ENCODE results near the gene SKIC2.
"Not testable (repeated sequence)": the region's sequence is repeated elsewhere in the genome, so short reads cannot be mapped to it uniquely, and the experiment has no call there.

- TF ChIP-seq CTCF (IDR thresholded peaks at IDR 0.05; ENCODE audit: low read depth, low read length, poor library complexity, severe bottlenecking); EZH2phosphoT487 (IDR thresholded peaks at IDR 0.05; ENCODE audit: borderline replicate concordance, low read length): not testable (repeated sequence)
These were observed 49.6 kb downstream of the SKIC2 start for GRCh38 chr6:32008616-32009015.
